ACHN (cell line): ENCODE results near the gene FOXL1.

Experiments used
- DNase-seq: peaks from one replicate; pipeline ENCODE4 v3.0.0-alpha.2; 2015
- in situ Hi-C: cut with HindIII; loops from 2 replicates; pipeline ENCODE4 v1.10.0; 2017; ENCODE audit warnings: low sequenced_read_pairs, low pct_ligation_motif_present, low pct_unique_long_range_greater_than_20kb

Gene FOXL1

GRCh38 chr16:86593913-86594620 is 15.7 kb downstream of the FOXL1 start:
- no peak for DNase-seq
- in situ Hi-C loops, result no loop called here

DNA sequence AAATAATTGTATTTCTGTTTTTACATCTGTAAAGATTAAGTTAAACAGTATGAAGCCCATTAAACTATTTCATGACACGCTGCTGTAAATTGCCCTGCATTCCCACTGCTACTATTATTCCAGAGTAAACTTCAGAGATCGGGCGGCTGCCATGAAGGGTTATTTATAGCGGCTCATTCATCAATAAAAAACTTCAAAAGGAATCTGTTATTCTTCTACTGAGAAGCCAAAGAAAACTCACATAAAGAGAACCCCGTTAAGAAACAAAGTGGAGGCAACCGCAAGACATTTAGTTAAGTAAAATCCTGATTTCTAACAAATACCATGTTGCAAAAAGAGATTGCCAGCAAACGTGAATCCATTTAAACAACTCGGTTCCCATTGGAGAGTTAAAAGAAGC is 16.4 kb downstream of the FOXL1 start:
- in situ Hi-C loops, result no loop called here
- DNase-seq, result no peak

- no peak for DNase-seq
Observed at GRCh38 chr16:86595983-86596605, 17.7 kb downstream of the FOXL1 start.

GRCh38 chr16:86597126-86597879 is 19.0 kb downstream of the FOXL1 start:
- DNase-seq, result no peak
- in situ Hi-C loops, result no loop called here

More at GRCh38 chr16:86595983-86596605, 17.7 kb downstream of the FOXL1 start:
- in situ Hi-C loops, result no loop called here

GRCh38 chr16:86597880-86598606 is 19.7 kb downstream of the FOXL1 start:
- in situ Hi-C loops, result no loop called here
- DNase-seq, result no peak

- no peak for DNase-seq
- in situ Hi-C loops, result no loop called here
Observed at GRCh38 chr16:86598607-86599565, 20.5 kb downstream of the FOXL1 start.

- in situ Hi-C loops, result no loop called here
Observed at GRCh38 chr16:86601356-86601755, 23.0 kb downstream of the FOXL1 start.

DNA sequence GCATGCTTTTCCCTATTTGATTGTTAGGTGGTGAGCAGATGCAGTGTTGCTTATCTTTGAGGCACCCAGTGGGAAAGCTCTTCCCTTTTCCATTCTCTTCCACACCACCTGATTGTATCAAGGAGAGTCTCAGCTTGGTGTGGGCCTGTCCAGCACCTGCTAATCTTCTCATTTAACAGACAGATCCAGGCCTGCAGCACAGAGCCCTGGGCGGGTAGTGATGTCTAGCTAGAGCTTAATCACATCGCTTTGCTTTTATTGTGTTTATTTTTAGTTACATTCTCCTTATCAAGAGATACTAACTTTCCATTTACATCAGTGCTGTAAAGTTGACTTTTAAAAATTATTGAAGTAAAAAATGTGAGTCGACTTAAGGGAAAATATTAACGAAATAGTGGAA is 24.2 kb downstream of the FOXL1 start:
- in situ Hi-C loops, result no loop called here
- DNase-seq, result no peak

More at GRCh38 chr16:86601356-86601755, 23.0 kb downstream of the FOXL1 start:
- no peak for DNase-seq

DNA sequence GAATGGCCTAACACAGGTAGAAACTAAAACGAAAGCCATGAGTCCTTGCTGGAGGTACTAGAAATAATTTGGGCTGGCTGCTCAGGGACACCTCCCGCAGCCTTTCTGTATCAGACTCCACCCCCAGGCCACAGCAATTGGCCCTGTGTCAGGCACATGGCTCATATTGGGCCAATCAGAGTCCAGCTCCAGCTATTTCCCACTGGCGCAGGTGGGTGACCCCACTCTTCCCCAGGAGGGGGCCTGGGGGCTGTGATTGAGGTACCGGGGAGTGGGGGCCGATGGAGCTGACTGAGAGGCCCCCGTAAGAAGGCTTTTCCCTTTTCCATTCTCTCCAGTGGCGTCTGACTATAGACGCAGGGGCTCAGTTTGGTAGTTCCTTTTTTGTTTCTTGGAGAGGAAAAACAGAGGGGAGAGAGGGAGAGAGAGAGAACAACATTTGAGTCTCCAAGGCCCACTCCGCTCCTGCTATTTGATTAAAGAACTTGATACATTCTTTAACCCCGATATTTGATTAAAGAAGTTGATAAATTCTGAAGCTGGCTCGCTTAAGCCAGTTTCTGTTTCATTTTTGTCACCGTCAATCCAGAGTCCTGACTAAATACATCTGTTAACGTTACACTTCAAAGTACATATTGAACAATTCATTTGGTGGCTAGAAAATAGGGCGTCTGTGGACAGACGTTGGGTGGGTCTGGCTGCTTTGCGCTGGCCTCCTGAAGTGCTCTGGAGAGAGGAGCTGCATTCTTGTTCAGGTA is 26.3 kb downstream of the FOXL1 start:
- DNase-seq, result no peak
- in situ Hi-C loops, result no loop called here

DNA sequence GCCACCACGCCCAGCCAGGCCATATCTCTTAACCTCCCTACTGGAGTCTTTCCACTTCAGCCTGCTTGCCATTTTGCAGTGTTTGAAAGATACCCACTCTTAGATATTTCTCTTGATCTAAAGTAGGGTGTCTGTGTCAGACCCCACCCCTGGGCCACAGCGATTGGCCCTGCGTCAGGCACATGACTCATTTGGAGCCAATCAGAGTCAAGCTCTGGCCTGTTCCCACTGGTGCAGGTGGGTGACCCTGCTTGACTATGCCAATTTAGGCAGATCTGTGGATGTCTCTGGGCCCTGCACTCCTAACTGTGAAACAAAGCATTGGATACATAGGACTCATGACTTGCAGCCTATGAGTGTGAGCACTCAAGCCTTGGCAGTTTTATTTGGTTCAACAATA is 27.6 kb downstream of the FOXL1 start:
- no peak for DNase-seq
- in situ Hi-C loops, result no loop called here

GRCh38 chr16:86608301-86608747 is 30.0 kb downstream of the FOXL1 start:
- DNase-seq, result peak; percentile 16
- in situ Hi-C loops, result no loop called here

- in situ Hi-C loops, result no loop called here
- peak; percentile 93 for DNase-seq
Observed at GRCh38 chr16:86609115-86609514, 30.8 kb downstream of the FOXL1 start.

DNA sequence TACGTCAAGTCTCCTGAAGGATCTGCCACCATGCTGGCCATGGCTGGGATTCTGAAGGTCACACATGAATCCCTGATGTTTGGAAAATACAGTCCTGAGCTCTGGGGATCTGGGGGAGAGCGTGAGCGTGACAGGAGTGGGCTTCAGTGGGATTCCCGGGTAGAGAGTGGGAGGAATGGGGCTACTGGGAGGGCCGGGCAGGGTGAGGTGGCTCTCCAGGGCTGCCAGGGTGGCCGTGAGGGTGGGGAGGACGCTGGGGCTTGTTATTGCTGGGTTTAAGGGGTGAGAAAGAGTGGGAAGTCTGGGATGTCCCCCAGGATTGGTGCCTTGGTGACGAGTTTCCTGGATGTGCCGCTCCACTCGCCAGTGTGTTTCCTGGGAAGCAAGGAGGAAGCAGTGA is 31.3 kb downstream of the FOXL1 start:
- in situ Hi-C loops, result no loop called here
- no peak for DNase-seq

DNA sequence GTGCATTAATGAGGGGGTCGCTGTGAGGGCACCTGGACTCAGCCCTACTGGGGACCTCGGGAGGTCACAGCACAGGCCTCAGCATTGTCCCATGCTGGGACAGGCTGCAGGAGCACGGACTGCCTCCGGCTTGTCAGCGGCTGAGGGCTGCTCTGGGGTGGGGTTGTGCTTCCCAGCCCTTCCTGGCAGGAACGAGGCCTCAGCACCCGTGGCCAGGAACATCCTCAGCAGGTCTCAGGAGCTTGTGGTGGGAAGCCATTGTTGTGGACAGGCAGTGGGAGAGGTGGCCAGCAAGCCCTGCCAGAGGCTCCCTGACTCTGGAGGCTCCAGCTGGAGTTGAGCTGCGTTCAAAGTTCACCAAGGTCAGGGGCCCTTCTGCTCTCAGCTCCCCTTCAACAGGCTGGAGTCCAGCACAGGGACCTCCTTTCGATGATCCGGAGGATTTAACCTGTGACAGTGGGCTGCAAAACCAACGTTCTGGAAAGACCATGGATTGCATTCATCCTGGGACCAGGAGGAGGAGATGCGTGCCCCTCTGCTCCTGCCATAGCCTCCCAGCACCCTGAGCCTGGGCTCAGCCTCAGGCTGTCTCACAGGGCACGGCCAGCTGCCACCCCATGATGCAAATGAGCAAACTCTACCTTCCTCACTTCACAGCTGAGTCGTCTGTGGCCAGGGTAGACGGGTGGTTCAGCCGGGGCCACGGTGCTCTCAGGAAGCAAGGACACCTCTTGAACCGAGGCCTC is 32.6 kb downstream of the FOXL1 start:
- DNase-seq, result no peak
- in situ Hi-C loops, result no loop called here

DNA sequence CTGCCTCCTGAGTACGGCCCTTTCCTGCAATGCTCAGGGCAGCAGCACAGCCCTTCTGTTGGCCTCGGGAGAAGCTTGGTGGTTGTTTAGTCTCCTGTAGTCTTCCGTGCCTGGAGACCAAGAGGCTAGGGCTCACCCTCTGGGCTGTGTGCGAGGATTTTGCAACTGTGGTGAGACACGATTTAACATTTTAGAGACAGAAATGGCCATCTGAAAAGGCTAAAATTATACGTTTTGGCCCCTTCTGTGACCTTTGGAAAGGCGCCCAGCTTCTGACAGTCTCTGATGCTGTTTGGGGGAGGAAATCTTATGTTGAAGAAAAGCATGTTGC is 33.1 kb downstream of the FOXL1 start:
- no peak for DNase-seq
- in situ Hi-C loops, result no loop called here

GRCh38 chr16:86611941-86612340 is 33.6 kb downstream of the FOXL1 start:
- in situ Hi-C loops, result no loop called here
- no peak for DNase-seq

GRCh38 chr16:86614699-86615098 is 36.4 kb downstream of the FOXL1 start:
- in situ Hi-C loops, result no loop called here
- DNase-seq, result no peak
